NCI-H2107 treated with DMSO at 0.1 percent for 48 hours (cell line): ENCODE measurements around the gene HDAC4.
A peak's percentile ranks its signal among the peaks of the same experiment; 100 is the strongest.

Source experiments
- DNase-seq: peaks from one replicate; lab custom pipeline; 2025; ENCODE audit not compliant: unreplicated experiment; lab: John Stamatoyannopoulos, UW

Gene HDAC4

GRCh38 chr2:239148495-239149200 is 252.2 kb downstream of the HDAC4 start:
- no peak for DNase-seq

- no peak for DNase-seq
Observed at GRCh38 chr2:239147376-239147775, 253.4 kb downstream of the HDAC4 start.

GRCh38 chr2:239146741-239147181 is 254.1 kb downstream of the HDAC4 start:
- DNase-seq, result no peak

GRCh38 chr2:239146011-239146641 is 254.7 kb downstream of the HDAC4 start:
- no peak for DNase-seq

- DNase-seq, result no peak
Observed at GRCh38 chr2:239145601-239146000, 255.2 kb downstream of the HDAC4 start.

GRCh38 chr2:239145106-239145505 is 255.7 kb downstream of the HDAC4 start:
- DNase-seq, result no peak

GRCh38 chr2:239144713-239144999 is 256.2 kb downstream of the HDAC4 start:
- no peak for DNase-seq

GRCh38 chr2:239143858-239144712 is 256.7 kb downstream of the HDAC4 start:
- peak; percentile 3 for DNase-seq

GRCh38 chr2:239142806-239143205 is 258.0 kb downstream of the HDAC4 start:
- no peak for DNase-seq

- DNase-seq, result no peak
Observed at GRCh38 chr2:239142296-239142695, 258.5 kb downstream of the HDAC4 start.

- no peak for DNase-seq
Observed at GRCh38 chr2:239141021-239141760, 259.6 kb downstream of the HDAC4 start.

- DNase-seq, result no peak
Observed at GRCh38 chr2:239140346-239141020, 260.3 kb downstream of the HDAC4 start.

- DNase-seq, result no peak
Observed at GRCh38 chr2:239139566-239139965, 261.3 kb downstream of the HDAC4 start.

- DNase-seq, result no peak
Observed at GRCh38 chr2:239139101-239139500, 261.7 kb downstream of the HDAC4 start.

- DNase-seq, result no peak
Observed at GRCh38 chr2:239138610-239139009, 262.2 kb downstream of the HDAC4 start.

- DNase-seq, result no peak
Observed at GRCh38 chr2:239137898-239138283, 262.9 kb downstream of the HDAC4 start.

GRCh38 chr2:239137165-239137897 is 263.5 kb downstream of the HDAC4 start:
- no peak for DNase-seq

- no peak for DNase-seq
Observed at GRCh38 chr2:239136762-239137161, 264.1 kb downstream of the HDAC4 start.

GRCh38 chr2:239136203-239136602 is 264.6 kb downstream of the HDAC4 start:
- DNase-seq, result no peak

- DNase-seq, result no peak
Observed at GRCh38 chr2:239135531-239135930, 265.3 kb downstream of the HDAC4 start.
